GM21515 (cell line): ENCODE results near the gene ABHD14A.
"Not testable (repeated sequence)": the region's sequence is repeated elsewhere in the genome, so short reads cannot be mapped to it uniquely, and the experiment has no call there.

Experiments used
- ATAC-seq: cut with Tn5 transposase; IDR thresholded peaks from one replicate; pipeline ENCODE4 v1.9.1; 2021; ENCODE audit not compliant: unreplicated experiment

Gene ABHD14A

DNA sequence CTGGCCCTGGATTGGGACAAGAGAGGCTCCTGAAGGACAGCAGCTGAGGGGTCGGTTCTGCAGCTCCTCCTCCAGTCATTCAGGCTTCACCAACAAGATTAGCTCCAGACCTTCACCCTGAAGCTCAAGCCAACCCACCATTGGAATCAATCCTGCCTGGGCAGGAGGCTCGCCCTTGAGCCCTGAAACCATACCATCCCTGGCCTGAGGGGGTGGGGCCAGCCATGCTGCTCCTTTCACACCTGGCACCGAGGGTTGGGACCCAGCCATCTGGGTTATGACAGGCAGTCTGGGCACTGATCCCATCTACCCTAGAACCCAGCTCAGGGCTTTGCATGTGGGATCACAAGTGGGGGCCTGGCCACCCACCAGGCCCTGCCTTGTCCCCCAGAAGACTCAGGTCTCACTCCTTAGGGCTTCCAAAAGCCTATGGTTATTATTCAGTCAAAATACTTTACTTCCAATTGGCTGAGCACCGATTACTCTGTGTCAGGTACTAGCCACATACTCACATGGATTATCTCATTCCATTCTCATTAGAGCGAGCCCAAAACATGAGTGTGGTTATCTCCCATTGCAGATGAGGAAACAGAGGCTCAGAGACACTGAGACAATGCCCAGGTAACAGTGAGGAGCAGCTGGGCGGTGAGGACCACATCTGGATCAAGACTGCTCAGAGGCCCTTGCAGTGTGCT is 4.1 kb upstream of the ABHD14A start:
- no peak for ATAC-seq

- no peak for ATAC-seq
These were observed 3.5 kb upstream of the ABHD14A start for GRCh38 chr3:51971350-51971749.

DNA sequence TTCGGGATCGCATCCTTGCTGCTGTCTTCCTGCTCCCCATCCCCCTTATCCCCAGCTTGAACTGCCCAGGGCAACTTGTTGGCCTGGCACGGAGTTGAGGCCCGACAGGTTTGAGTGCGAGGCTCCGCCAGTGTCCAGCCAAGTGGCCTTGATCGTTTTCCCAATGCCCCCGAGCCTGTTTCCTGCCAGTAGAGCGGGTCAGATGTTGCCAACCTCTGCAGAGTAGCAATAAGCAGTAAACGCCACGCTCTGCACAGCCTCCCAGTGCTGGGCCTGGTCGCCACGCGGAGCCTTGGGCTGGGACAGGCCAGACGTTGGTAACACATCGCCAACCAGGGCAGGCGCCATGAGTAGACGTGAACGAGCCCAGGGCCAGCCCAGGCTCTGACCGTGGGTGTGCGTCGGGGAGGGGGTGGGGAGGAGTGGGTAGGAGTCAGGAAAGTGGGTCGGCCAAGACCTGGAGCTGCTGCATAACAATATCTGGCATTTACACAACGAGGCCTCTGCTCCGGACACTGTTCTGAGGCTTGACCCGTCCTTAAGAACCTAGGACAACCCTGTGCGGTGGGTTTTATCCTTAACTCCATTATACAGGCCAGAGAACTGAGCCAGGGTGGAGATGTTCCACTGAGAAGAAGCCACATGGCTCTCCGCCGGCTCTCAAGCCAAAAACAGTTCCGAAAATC is 444 bp upstream of the ABHD14A start:
- ATAC-seq: peak; percentile 2

GRCh38 chr3:51975852-51976549 is 1.1 kb downstream of the ABHD14A start:
- ATAC-seq: no peak

GRCh38 chr3:51977446-51978142 is 2.7 kb downstream of the ABHD14A start:
- ATAC-seq: no peak

GRCh38 chr3:51978143-51978502 is 3.3 kb downstream of the ABHD14A start:
- no peak for ATAC-seq

GRCh38 chr3:51980253-51980652 is 5.4 kb downstream of the ABHD14A start:
- ATAC-seq: no peak

DNA sequence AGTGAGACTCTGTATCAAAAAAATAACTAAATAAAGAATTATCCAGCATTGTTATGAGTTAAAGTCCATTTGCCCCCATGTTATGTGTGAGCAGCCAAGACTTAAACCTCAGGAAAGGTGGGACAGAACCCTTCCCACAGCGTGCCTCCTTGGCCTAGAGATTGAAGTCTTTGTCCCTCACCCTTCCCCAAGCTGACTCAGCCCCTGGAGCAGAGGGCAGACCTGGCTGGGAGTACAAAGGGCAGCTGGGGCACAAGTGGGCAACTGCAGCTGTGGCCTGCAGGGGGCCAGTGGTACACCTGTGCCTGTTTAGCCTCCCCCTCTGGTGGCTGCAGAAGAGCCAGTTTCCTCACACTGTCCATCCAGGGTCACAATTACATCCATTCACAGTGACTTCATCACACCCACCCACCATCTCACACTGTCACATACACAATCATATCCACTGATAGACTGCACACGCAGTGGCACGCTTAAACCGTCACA is 7.5 kb downstream of the ABHD14A start:
- ATAC-seq: peak; percentile 36

- ATAC-seq: peak; percentile 69
These were observed 8.1 kb downstream of the ABHD14A start, which contains the start of gene ACY1 for GRCh38 chr3:51982838-51983577. Gene ACY1, plus strand, starts transcription at chr3:51983535. Its CDS starts 530 bp downstream, at chr3:51984065.

DNA sequence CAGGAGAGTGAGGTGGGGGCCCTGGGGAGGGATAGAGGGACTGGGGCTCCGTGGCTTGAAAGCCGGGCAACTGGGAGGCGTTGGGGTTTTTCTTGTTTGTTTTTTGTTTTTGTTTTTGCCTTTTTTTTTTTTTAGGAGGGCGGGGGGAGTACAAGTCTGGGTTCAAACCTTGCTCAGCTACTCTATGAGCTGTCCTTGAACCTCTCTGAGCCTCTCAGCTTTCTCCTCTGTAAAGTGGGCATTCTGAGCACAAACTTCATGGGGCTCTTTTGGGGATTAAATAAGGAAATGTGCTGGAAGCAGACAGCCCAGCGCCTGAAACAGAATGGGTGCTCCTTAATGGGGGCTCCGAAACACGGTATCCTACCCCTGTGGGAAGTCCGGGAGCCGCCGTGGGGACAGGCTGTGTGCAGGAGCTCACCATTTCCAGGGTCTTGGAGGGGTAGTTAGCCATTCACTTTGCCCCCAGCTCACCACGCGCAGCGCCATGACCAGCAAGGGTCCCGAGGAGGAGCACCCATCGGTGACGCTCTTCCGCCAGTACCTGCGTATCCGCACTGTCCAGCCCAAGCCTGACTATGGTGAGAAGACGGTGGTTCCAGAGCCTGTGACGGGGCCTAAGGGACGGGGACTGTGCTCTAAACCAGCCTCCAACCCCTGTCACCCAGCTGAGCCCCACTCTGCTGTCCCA is 8.9 kb downstream of the ABHD14A start:
- ATAC-seq: no peak

DNA sequence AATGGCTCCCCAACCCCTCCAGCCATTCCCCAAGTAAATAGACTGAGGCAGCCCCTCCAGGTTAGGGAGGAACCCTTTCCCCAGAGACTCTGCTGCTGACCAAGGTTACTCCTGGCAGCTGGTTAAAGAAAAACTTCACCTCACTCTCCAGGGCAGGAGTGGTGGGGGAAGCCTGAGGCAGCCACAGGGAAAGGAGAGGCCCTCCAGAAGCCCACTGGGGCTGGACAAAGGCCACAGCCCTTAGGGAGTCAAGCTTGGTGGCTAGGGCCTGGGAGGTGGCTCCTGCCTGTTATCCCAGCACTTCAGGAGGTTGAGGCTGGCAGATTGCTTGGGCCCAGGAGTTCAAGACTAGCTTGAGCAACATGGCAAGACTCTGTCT is 9.4 kb downstream of the ABHD14A start:
- no peak for ATAC-seq

DNA sequence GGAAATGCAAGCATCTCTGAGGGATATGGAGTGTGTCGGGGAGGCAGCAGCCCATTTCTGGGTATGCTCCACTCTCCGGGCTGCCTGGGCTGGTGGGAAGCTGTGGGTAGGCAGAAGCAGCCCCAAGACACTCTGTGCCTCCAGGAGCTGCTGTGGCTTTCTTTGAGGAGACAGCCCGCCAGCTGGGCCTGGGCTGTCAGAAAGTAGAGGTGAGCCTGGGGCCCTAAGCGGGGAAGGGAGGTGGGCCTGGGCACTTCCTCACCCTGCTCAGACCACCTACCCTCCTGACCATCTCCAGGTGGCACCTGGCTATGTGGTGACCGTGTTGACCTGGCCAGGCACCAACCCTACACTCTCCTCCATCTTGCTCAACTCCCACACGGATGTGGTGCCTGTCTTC is 10.2 kb downstream of the ABHD14A start:
- ATAC-seq: no peak

DNA sequence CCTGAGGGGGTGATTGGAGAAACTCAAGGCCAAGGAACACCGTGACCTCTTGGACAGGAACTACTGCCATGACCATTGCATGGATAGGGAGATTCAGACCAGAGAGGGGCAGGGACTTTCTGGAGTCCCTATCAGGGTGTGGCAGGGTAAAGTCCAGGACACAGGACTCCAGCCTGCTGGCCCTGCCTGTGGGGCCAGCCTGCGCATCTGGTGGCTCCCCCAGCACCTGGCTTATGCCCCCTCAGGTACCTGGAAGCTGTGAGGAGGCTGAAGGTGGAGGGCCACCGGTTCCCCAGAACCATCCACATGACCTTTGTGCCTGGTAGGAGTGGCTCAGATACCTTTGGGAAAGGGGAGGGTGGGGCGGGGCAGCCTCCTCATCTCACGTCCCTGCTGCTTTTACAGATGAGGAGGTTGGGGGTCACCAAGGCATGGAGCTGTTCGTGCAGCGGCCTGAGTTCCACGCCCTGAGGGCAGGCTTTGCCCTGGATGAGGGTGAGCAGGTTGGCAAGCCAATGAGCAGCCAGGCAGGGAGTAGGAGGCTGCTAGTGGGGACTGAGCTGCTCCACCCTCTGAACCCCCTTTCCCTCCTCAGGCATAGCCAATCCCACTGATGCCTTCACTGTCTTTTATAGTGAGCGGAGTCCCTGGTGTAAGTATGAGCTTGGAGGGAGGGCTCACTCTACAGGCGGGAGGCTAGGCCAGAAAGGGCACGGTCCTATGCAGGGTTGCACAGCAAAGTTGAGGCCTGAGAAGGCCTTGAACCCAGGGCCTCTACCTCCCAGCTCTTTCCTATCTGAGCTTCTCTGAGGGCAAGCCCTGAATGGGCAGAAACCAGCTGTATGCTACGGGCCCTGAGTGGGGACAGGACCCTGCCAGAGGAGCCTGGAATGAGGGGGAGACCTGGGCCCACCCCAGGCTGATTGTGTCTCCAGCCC is 11.4 kb downstream of the ABHD14A start:
- no peak for ATAC-seq

GRCh38 chr3:51987568-51987967 is 12.7 kb downstream of the ABHD14A start:
- ATAC-seq: no peak

- no peak for ATAC-seq
These were observed 13.7 kb downstream of the ABHD14A start for GRCh38 chr3:51988286-51989146.

GRCh38 chr3:51990501-51990971 is 15.7 kb downstream of the ABHD14A start:
- not testable (repeated sequence) for ATAC-seq

- ATAC-seq: no peak
These were observed 17.3 kb downstream of the ABHD14A start for GRCh38 chr3:51992017-51992682.
